Stimulated activated CD4-positive, alpha-beta T cell treated with anti-CD3 and anti-CD28 coated beads, Interleukin-12 subunit alpha, Interleukin-12 subunit beta, amount 100 ng/mL, for 4 hours (primary cell): ENCODE results near the gene RPL27A.
"Not testable (repeated sequence)": the region's sequence is repeated elsewhere in the genome, so short reads cannot be mapped to it uniquely, and the experiment has no call there.

Experiments used
- DNase-seq: peaks from one replicate; pipeline ENCODE4 v3.0.0-alpha.2; 2020

Gene RPL27A

DNA sequence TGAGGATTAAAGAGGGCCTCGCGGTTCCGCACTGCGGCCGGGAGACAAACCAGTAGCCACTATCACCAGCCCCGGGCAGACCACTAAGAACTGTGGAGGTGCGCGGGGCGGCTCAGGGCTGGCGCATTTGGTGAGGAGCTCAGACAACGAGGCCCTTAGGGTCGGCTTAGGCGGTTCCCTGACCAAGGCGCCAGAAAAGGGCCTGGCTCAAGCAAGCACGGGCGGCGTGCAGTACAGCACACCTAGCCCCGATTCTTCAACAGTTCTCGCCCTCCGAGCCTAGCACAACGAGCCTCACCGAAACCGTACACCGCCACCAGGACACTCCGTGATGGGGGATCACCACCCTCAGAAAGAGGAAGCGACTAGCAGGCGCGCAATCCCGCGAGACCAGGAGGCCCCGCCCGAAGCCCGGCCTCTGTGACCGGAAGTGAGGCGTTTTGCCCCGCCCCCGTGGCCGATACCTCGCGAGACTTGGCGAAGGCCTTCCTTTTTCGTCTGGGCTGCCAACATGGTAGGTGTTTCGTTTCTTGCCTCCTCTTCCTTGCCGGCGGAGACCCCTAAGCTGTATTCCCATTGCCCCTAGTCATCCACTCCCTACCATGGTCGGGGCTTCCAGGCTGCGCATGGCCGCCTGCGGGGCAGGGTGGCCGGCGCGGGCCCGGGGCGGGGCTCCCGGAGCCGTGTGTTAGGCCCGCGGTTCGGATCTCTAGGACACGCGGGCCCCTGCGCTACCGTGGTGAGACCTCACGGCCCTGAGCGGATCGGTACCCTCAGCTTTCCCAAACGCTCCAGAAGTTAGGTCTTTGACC is at the start of gene RPL27A, which contains the start of gene TRIM66:
Gene RPL27A (plus strand): TSS at position 490 of the 812 bp plus-strand sequence. CDS start 22 bp downstream, at position 512.
Gene TRIM66 (minus strand): TSS at position 363 of the 812 bp plus-strand sequence. CDS start 10,391 bp downstream, outside the sequence.
- DNase-seq = peak; percentile 100

DNA sequence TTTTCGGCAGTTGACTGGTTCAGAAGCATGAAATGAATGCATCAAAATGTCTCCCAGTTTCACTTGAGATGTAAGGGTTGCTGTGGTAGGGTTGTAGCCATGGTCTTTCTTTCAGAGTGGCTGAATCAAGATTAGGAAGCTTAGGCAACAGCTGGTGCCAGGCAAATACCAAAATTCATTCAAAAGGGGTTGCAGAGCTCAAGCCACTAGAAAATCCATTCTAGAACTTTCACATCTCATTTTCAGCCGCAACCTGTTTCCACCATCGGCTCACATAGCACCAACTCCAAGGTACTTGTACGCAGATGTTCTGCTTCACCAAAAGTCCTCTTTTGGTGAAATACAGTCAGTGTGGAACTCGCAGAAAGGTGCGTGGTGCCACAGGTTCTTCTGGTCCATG is 48.1 kb upstream of the RPL27A start:
- no peak for DNase-seq

- no peak for DNase-seq
Observed at GRCh38 chr11:8636127-8636526, 46.5 kb upstream of the RPL27A start.

DNA sequence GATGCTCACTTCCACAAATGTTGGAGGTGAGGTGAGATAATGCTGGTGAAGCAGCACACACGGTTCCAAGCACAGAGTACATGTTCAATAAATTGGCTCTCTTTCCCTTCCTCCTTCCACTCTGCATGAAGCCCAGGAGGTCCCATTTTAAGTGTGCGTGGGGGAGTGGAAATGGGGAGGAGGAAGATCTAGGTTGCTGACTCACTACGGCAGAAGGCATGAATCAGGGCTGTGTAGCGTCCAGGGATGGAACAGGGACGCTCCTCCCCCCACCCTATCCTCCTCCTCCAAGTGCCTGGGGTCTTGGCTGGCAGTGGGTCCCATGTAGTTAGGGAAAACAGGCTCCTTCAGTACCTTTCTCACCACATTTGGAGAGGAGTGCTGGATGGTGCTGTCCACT is 44.3 kb upstream of the RPL27A start:
- DNase-seq = no peak

- no peak for DNase-seq
Observed at GRCh38 chr11:8639655-8640054, 42.9 kb upstream of the RPL27A start.

DNA sequence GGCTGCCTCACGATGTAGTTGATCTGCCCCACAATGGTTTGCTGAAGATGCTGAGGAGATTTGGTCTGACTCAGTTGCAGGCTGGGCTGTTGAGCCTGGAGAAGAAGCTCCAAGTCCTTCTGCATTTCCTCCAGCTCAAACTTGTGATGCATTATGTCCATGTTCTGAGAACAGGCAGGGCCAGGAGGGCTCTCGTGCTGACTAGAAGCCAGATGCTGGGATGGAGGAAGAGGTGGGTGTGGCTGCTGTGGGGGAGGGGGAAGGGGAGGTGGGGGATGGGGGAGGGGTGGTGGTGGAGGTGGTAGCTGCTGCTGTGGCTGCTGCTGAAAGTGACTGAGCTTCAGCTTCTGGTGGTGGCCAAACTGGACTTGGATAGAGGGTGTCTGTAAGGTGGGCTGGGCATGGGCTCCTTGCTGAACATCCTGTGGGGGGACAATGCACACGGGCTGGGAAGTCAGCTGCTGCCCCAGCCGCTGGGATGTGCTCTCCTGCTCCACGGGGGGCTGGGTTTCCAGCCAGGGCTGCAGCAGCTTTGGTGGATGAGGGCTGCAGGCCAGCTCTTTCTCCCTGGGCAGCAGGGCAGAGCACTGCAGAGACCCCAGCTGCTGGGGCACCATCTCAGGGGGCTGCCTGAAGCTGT is 42.2 kb upstream of the RPL27A start:
- no peak for DNase-seq

GRCh38 chr11:8641332-8641731 is 41.3 kb upstream of the RPL27A start:
- no peak for DNase-seq

DNA sequence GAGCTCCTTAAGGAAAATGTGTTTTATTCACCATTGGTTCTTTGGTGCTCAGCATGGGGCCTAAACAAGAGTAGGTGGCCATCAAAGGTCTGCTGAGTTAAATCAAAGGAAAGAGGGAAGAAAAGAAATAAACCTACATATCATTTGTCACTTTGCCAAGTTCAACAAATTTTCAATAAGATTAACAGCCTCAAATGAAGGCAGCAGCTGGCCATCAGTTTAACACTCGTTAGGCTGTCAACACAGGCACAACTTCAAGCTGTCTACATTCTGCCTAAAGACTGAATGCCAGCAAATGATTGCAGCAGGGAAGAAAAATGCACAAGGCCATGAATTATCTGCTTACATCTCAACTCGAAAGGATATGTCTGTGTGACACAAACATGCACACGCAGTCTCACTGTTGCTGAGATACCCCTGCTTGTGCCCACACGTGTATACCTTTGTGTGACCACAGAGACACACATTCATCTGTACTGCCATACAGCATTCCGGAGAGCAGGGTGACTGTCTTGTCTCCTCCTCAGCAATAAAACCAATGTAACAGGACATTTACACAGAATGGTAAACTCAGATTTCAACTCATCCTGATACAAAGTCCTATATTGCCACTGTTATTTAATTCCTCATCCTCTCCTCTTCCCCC is 40.3 kb upstream of the RPL27A start:
- DNase-seq = no peak

GRCh38 chr11:8646873-8647272 is 35.7 kb upstream of the RPL27A start:
- no peak for DNase-seq

DNA sequence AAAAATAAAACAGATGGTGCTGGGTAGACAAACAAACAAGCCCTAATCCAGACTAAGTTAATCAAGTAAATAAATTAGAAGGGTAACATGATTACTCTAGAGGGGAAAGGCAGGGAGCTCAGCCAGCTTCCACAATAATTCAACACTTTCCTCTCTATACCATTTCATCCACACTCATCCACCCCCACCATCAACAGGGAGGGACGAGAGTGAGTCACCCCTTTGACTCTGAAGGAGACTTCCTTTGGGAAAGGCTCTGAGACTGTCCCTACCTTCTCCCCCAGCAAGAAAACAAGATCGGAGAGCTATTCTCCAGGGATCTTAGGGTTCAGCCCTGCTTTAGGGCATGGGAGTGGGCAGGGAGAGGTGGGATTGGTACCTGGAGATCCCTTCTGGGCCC is 33.2 kb upstream of the RPL27A start:
- no peak for DNase-seq

DNA sequence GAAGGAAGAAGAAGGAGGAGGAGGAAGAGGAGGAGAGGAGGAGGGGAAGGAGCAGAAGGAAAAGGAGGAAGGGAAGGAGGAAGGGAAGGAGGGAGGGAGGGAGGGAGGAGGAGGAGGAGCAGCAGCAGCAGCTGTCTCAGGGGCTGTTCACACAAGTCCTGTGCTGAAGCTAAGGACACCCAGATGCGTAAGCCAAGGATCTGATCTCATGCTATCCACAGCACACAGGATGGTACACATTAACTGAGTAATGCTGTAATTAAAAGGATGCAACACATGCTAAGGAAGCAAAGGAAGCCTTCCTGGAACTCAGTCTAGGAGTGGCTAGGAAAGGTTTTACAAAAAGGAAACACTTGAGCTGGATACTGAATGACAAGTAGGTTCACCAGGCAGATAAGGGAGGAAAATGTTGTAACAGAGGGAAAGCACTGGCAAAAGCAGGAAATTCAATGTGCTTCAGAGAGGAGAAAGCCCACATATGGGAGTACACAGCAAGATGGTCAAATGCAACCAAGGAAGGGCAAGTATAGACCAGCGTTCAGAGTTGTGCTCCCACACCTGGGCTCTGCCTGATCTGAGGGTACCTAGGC is 32.1 kb upstream of the RPL27A start:
- no peak for DNase-seq

DNA sequence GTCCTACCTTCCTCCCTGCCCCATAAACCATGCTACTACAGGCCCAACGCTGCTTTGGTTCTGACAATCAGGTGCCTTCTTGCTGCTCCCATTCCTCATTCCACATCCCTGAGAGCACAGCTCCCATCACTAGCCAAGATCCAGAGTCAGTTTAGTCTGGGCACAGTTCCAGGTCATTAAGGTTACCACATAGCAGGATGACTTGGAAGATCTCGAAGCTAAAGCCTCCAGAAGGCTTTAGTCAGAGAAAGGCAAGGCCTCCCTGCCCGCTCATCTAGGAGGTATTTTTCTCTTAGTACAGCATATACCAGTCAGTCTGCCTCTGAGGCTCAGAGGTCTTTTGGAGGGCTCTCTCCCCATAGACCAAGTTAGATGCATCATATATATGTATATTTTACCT is 30.5 kb upstream of the RPL27A start:
- DNase-seq = no peak

- no peak for DNase-seq
Observed at GRCh38 chr11:8654503-8654902, 28.1 kb upstream of the RPL27A start.

DNA sequence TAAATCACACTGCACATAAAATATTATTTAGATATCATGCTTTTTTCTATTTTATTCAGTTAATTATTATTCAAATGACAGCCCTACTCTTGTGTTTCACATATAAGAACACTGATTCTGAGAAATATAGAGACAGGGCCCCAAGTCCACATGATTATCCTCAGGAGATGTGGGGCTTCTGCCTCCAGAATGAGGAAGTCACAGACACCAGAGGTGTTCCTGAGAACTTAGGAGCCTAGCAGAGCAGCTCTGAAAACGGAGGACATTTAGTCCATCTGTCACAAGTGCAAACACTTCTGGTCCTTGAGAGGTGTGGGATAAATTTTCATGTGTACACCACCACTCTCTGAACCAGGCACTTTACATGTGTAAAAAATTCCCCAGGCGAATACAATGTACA is 26.3 kb upstream of the RPL27A start:
- DNase-seq = no peak

- no peak for DNase-seq
Observed at GRCh38 chr11:8658321-8659057, 24.1 kb upstream of the RPL27A start.

GRCh38 chr11:8661001-8661795 is 21.4 kb upstream of the RPL27A start:
- DNase-seq = no peak

DNA sequence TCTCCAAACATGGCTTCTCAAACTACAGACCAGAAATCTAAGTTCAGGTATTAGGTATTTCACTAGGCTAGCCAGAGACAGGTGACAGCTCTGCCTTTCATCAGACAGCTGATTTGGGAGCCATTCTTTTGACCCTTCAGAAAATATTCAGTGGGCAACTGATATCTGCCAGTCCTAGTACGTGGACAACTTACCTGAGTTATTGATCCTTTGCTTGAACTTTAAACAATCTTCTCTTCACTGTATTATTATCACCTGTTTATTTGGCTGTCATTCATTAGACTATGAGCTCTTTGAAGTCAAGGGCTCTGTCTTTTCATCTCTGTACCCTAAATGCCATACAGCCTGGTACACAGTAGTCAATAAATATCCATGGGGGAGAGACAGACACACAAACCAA is 17.4 kb upstream of the RPL27A start:
- no peak for DNase-seq

DNA sequence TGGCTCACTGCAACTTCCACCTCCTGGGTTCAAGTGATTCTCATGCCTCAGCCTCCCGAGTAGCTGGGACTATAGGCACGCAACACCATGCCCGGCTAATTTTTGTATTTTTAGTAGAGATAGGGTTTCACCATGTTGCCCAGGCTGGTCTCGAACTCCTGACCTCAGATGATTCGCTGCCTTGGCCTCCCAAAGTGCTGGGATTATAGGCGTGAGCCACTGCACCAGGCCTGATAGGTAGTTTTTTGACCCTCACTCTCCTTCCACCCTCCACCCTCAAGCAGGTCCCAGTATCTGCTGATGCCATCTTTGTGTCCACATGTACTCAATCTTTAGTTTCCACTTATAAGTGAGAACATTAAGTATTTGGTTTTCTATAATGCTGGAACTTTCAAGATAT is 12.5 kb upstream of the RPL27A start:
- DNase-seq = not testable (repeated sequence)

GRCh38 chr11:8671193-8671612 is 11.4 kb upstream of the RPL27A start:
- no peak for DNase-seq

GRCh38 chr11:8671651-8672062 is 10.9 kb upstream of the RPL27A start:
- DNase-seq = no peak

DNA sequence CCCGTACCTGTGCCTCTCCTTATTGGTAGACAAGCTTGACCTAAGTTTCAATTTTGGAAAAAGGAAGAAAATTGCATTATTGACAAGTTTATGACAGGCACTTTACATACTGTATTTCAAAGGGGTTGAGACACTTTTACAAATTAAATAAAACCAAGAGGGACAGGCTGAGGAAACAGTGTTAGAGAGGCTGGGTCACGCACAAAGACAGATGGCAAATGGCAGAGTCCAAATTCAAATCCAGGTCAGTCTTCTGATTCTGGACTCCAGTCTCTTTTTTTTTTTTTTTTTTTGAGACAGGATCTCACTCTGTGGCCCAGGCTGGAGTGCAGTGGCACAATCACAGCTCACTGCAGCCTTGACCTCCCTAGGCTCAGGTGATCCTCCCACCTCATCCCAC is 10.2 kb upstream of the RPL27A start:
- no peak for DNase-seq

DNA sequence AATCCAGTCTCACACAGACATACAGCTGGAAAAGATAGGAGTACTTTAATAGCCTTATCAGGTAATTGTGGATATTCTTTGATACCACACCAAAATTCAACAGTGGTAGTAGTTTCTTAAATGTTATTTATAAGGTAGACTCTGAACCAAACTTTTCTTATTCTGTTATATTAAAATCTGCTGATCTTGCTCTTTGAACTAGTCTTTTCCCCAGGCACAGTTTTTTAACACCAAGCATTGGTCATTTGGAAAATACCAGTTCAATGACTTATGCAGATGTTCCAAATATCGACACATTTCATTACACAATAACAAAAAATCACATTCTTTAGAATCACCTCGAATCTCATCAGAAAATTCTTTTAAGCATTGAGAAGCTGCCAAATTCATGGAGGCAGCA is 7.7 kb upstream of the RPL27A start:
- no peak for DNase-seq
